Measurements from ENCODE around the gene STMND1. TPM values are rescaled to one million over a fixed set of nuclear protein-coding genes. Genes with fewer than 3 reads are reported as not detected.

STMND1 gene
- polyA plus RNA-seq, 1 donor from 2014 or later, result 0.59 TPM

- Histone ChIP-seq H3K9me3 (ENCODE audit: low read length) (no peaks in the 10 kb centered on the region), H3K27me3 (ENCODE audit: insufficient read depth, low read depth, low read length) (no peaks in the 10 kb centered on the region), H3K9ac (ENCODE audit: low read length) (no peak overlapping the region)
Measured at GRCh38 chr6:17157617-17158016, 55.8 kb downstream of the STMND1 start.

GRCh38 chr6:17159240-17159639 lies 57.4 kb downstream of the STMND1 start:
- Histone ChIP-seq H3K9ac (ENCODE audit: low read length) (no peak overlapping the region), H3K79me2 (replicated peaks; ENCODE audit: insufficient read depth, low read length) (no peaks in the 10 kb centered on the region), H3K9me3 (ENCODE audit: low read length) (no peaks in the 10 kb centered on the region), H3K27ac (ENCODE audit: low read length) (no peak overlapping the region), H2AFZ (ENCODE audit: low read depth, low read length) (no peak overlapping the region), H3K9me2 (ENCODE audit: insufficient read depth, low read length) (no peaks in the 10 kb centered on the region), H4K20me1 (ENCODE audit: insufficient read depth) (no peaks in the 10 kb centered on the region), H3K27me3 (ENCODE audit: insufficient read depth, low read depth, low read length) (no peaks in the 10 kb centered on the region), H3K4me2 (ENCODE audit: low read length) (no peak overlapping the region), H3K4me3 (ENCODE audit: low read length) (no peak overlapping the region), H3F3A (ENCODE audit: insufficient read depth, low read length, poor library complexity, severe bottlenecking) (no peaks in the 10 kb centered on the region), H3K36me3 (ENCODE audit: insufficient read depth, low read length) (no peaks in the 10 kb centered on the region)
- TF ChIP-seq CTCF (IDR thresholded peaks at IDR 0.05; ENCODE audit: poor library complexity, severe bottlenecking) (no peak), TAF1 (IDR thresholded peaks at IDR 0.05; ENCODE audit: low read depth) (no peak), MXI1 (conservative IDR thresholded peaks at IDR 0.05; ENCODE audit: poor library complexity, severe bottlenecking) (no peak), EP300 (conservative IDR thresholded peaks at IDR 0.05; ENCODE audit: poor library complexity, severe bottlenecking) (no peak), REST (IDR thresholded peaks at IDR 0.05; ENCODE audit: borderline replicate concordance) (no peak), EZH2 (IDR thresholded peaks at IDR 0.05; ENCODE audit: borderline replicate concordance, insufficient read depth, low read length, poor library complexity, severe bottlenecking) (no peak)

More at GRCh38 chr6:17157617-17158016, 55.8 kb downstream of the STMND1 start:
- Histone ChIP-seq H3K4me3 (ENCODE audit: low read length) (no peak overlapping the region), H4K20me1 (ENCODE audit: insufficient read depth) (no peaks in the 10 kb centered on the region), H2AFZ (ENCODE audit: low read depth, low read length) (no peak overlapping the region), H3K79me2 (replicated peaks; ENCODE audit: insufficient read depth, low read length) (no peaks in the 10 kb centered on the region), H3K4me2 (ENCODE audit: low read length) (no peak overlapping the region), H3K9me2 (ENCODE audit: insufficient read depth, low read length) (no peaks in the 10 kb centered on the region), H3K27ac (ENCODE audit: low read length) (no peak overlapping the region), H3F3A (ENCODE audit: insufficient read depth, low read length, poor library complexity, severe bottlenecking) (no peaks in the 10 kb centered on the region), H3K36me3 (ENCODE audit: insufficient read depth, low read length) (no peaks in the 10 kb centered on the region)
- no peak for TF ChIP-seq MXI1 (conservative IDR thresholded peaks at IDR 0.05; ENCODE audit: poor library complexity, severe bottlenecking)
- no peak for TF ChIP-seq SMC3 (conservative IDR thresholded peaks at IDR 0.05; ENCODE audit: poor library complexity)
- no peak for TF ChIP-seq POLR2AphosphoS5 (IDR thresholded peaks at IDR 0.05)
- no peak for TF ChIP-seq EZH2 (IDR thresholded peaks at IDR 0.05; ENCODE audit: borderline replicate concordance, insufficient read depth, low read length, poor library complexity, severe bottlenecking)
- no peak for TF ChIP-seq CTCF (IDR thresholded peaks at IDR 0.05; ENCODE audit: poor library complexity, severe bottlenecking)
- no peak for TF ChIP-seq TAF1 (IDR thresholded peaks at IDR 0.05; ENCODE audit: low read depth)
- no peak for TF ChIP-seq REST (IDR thresholded peaks at IDR 0.05; ENCODE audit: borderline replicate concordance)
- TF ChIP-seq RAD21 (conservative IDR thresholded peaks at IDR 0.05), result no peak
- no peak for TF ChIP-seq EP300 (conservative IDR thresholded peaks at IDR 0.05; ENCODE audit: poor library complexity, severe bottlenecking)

Data from neural cell (in vitro differentiated cells).